ENCODE results near the gene RENBP.

The RENBP gene

DNA sequence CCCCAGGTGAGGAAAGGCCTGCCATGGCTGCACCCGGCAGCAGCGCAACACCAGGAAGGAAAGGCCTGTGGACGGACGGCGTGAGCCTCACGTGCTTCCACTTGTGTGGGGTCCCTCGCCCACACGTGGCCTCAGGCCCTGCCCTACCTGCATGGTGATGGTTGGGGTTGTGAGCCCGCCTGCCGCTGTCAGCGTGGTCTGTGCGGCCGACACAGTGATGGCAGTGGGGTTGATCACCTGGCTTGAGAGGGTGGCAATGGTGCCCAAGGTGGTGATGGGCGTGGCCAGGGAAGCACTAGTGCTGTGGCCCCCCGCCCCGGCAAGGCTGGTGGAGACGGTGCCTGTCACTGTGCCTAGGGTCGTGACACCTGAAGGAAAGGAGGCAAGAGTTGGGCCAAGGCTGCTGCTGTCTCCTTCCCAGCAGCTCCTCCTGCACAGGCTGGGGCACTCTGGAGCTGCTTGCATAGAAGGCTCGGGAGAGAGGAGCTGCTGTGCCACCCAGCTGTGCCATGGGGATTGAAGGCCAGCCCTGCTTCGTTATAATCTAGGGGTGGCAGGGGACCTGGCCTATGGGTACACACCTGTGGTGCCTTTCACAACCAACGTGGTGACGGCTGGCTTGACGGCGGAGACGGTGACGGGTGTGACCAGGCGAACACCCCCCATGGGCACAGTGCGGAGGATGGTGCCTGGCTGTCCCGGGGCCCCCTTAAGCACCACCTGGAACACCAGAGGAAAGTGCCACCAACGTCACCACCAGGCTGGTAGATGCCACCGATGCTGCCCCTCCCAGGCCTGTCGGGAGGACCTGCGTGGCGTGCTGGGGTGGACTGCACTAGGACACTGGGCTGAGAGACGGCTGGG is 11.8 kb upstream of the RENBP start:
- Histone ChIP-seq H3K9me3 (ENCODE audit: control extremely low read depth in 1 of 5, control insufficient read depth in 4 of 5, insufficient read depth in 2 of 5, low read depth in 1 of 5, low read length in 4 of 5) (no peaks in the 10 kb centered on the region), H3K4me1 (ENCODE audit: control extremely low read depth in 1 of 4, control insufficient read depth in 4 of 4, insufficient read depth in 4 of 4, low read length in 3 of 4) (peaks cover 0 to 3% (median 0%) of the 10 kb centered on the region in 4 experiments), H3K4me3 (ENCODE audit: control insufficient read depth in 1 of 7, extremely low read depth in 1 of 7, insufficient read depth in 4 of 7, low read depth in 2 of 7, low read length in 6 of 7) (no peak overlapping the region), H3K27ac (ENCODE audit: insufficient read depth in 1 of 2, low read depth in 1 of 2, low read length in 2 of 2, poor library complexity in 1 of 2, severe bottlenecking in 2 of 2) (no peak overlapping the region), H3K27me3 (replicated peaks in 2 of 5; ENCODE audit: control insufficient read depth in 4 of 5, insufficient read depth in 5 of 5, low read length in 4 of 5) (peaks cover 0 to 7% (median 0%) of the 10 kb centered on the region in 5 experiments), H3K36me3 (ENCODE audit: control insufficient read depth in 4 of 4, insufficient read depth in 4 of 4, low read length in 3 of 4) (peaks cover 10 to 99% (median 57%) of the 10 kb centered on the region in 4 experiments)
- DNase-seq = no peak
- ChIA-PET POLR2A (no interaction called here), CTCF (interaction anchor here (0.8 to 1.8 kb wide), 2 partner anchors 12 to 31 kb away, joined by 5 to 6 read pairs; no protein-coding TSS in a partner anchor)
- WGBS (ENCODE audit: insufficient coverage) = 97% methylated on average over 33 of the region's 35 CpGs

DNA sequence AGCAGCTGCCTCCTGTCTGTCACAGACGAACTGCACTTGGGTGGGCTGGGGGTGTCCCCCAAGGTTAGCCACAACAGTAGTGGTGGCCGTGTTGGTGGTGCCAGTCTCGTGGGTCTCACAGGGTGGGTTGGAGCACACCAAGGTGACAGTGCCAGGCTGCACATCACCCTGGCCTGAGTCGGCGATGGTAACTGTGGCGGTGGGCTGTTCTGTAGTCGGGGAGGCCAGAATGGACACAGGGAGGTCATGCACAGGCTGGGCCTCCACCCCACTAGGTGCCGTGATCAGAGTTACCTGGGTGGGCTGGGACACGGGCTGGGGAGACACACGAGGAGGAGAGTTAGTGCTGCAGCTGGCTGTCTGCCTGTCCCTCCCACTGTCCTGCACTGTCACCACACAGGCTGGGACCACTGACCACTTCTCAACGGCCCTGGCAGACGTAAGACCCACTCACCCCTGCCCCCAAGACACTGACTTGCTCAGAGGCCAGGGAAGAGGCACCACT is 10.8 kb upstream of the RENBP start:
- H3K4me3 ChIP-seq (ENCODE audit: control insufficient read depth in 1 of 7, extremely low read depth in 1 of 7, insufficient read depth in 4 of 7, low read depth in 2 of 7, low read length in 6 of 7) = no peak overlapping the region
- no peak for DNase-seq
- H3K4me1 ChIP-seq (ENCODE audit: control extremely low read depth in 1 of 4, control insufficient read depth in 4 of 4, insufficient read depth in 4 of 4, low read length in 3 of 4) = peaks cover 0 to 5% (median under 1%) of the 10 kb centered on the region in 4 experiments
- ChIA-PET POLR2A (interaction anchor here (0.7 kb wide), 1 partner anchor 32 kb away, joined by 5 read pairs; no protein-coding TSS in a partner anchor), CTCF (interaction anchor here (0.5 to 1.8 kb wide), 2 partner anchors 13 to 38 kb away, joined by 3 to 6 read pairs; no protein-coding TSS in a partner anchor)
- H3K36me3 ChIP-seq (ENCODE audit: control insufficient read depth in 4 of 4, insufficient read depth in 4 of 4, low read length in 3 of 4) = peaks cover 10 to 99% (median 58%) of the 10 kb centered on the region in 4 experiments
- H3K27ac ChIP-seq (ENCODE audit: insufficient read depth in 1 of 2, low read depth in 1 of 2, low read length in 2 of 2, poor library complexity in 1 of 2, severe bottlenecking in 2 of 2) = no peak overlapping the region
- no peaks in the 10 kb centered on the region for H3K9me3 ChIP-seq (ENCODE audit: control extremely low read depth in 1 of 5, control insufficient read depth in 4 of 5, insufficient read depth in 2 of 5, low read depth in 1 of 5, low read length in 4 of 5)
- WGBS (ENCODE audit: insufficient coverage) = 91% methylated on average over 12 of the region's 12 CpGs
- H3K27me3 ChIP-seq (replicated peaks in 2 of 5; ENCODE audit: control insufficient read depth in 4 of 5, insufficient read depth in 5 of 5, low read length in 4 of 5) = peaks cover 0 to 7% (median 0%) of the 10 kb centered on the region in 5 experiments

DNA sequence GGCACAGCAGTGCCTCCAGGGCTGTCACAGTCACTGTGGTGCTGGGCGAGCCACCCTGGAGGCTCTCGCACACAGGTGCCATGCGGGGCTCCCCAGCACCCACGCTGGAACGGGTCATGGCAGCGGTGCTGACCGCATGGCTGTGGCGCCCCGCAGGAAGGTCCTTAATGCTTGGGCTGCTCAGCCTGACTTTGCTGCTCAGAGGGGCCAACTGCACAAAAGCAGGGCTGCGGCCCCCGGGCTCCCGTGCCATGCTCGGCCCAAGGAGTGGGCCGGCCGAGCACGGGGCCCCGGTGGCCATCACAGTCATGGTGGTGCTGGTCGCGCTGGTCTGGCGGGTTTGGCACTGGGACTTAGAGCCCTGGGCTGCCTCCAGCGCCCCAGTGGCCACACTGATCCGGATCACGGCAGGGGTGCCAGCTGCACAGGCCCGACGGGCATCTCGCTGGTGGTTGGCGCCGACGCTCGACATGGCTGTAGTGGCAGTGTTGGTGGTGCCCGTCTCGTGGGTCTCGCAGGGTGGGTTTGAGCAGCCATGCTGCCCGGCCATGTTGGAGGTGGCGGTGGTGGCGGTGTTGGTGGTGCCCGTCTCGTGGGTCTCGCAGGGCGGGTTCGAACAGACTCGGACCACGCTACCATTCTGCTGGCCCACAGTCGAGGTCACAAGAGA is 10.2 kb upstream of the RENBP start:
- WGBS (ENCODE audit: insufficient coverage) = 97% methylated on average over 39 of the region's 44 CpGs
- ChIA-PET CTCF (interaction anchor here (0.5 to 1.8 kb wide), 2 partner anchors 14 to 38 kb away, joined by 3 to 6 read pairs; no protein-coding TSS in a partner anchor), POLR2A (interaction anchor here (0.7 kb wide), 1 partner anchor 32 kb away, joined by 5 read pairs; no protein-coding TSS in a partner anchor)
- Histone ChIP-seq H3K27me3 (replicated peaks in 2 of 5; ENCODE audit: control insufficient read depth in 4 of 5, insufficient read depth in 5 of 5, low read length in 4 of 5) (peaks cover 0 to 7% (median 0%) of the 10 kb centered on the region in 5 experiments), H3K4me3 (ENCODE audit: control insufficient read depth in 1 of 7, extremely low read depth in 1 of 7, insufficient read depth in 4 of 7, low read depth in 2 of 7, low read length in 6 of 7) (no peak overlapping the region), H3K9me3 (ENCODE audit: control extremely low read depth in 1 of 5, control insufficient read depth in 4 of 5, insufficient read depth in 2 of 5, low read depth in 1 of 5, low read length in 4 of 5) (no peaks in the 10 kb centered on the region), H3K4me1 (ENCODE audit: control extremely low read depth in 1 of 4, control insufficient read depth in 4 of 4, insufficient read depth in 4 of 4, low read length in 3 of 4) (peaks cover 0 to 11% (median 6%) of the 10 kb centered on the region in 4 experiments), H3K36me3 (ENCODE audit: control insufficient read depth in 4 of 4, insufficient read depth in 4 of 4, low read length in 3 of 4) (peaks cover 10 to 99% (median 60%) of the 10 kb centered on the region in 4 experiments), H3K27ac (ENCODE audit: insufficient read depth in 1 of 2, low read depth in 1 of 2, low read length in 2 of 2, poor library complexity in 1 of 2, severe bottlenecking in 2 of 2) (no peak overlapping the region)
- DNase-seq = no peak

DNA sequence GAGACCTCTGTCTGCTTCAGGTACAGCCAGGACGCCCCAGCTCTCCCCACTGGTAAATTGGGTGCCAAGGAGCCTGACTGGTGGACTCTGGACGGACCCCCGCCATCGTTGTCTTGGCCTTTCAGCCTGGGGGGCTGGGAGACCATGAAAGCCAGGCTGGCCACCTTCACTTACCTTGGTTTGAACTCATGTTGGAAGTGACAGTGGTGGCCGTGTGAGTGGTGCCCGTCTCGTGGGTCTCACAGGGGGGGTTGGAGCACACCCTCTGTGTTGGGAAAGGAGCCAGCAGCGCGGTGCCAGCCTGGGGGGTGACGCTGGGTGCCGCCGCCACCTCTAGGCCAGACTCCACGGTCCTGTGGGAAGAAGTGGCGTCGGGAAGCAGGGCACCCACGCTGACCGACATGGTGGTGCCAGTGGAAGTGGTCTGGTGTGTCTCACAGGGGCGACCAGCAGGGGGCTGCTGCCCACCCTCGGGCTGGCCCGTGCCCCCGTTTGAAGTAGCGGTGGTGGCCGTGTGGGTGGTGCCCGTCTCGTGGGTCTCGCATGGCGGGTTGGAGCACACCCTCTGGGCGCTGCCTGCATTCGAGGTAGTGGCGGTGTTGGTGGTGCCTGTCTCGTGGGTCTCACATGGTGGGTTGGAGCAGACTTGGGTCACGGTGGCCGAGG is 9.6 kb upstream of the RENBP start:
- peak in 2 of 3 donors; percentile 38 to 58 for DNase-seq
- Histone ChIP-seq H3K27ac (ENCODE audit: insufficient read depth in 1 of 2, low read depth in 1 of 2, low read length in 2 of 2, poor library complexity in 1 of 2, severe bottlenecking in 2 of 2) (no peak overlapping the region), H3K36me3 (ENCODE audit: control insufficient read depth in 4 of 4, insufficient read depth in 4 of 4, low read length in 3 of 4) (peaks cover 8 to 99% (median 57%) of the 10 kb centered on the region in 4 experiments), H3K9me3 (ENCODE audit: control extremely low read depth in 1 of 5, control insufficient read depth in 4 of 5, insufficient read depth in 2 of 5, low read depth in 1 of 5, low read length in 4 of 5) (no peaks in the 10 kb centered on the region), H3K4me1 (ENCODE audit: control extremely low read depth in 1 of 4, control insufficient read depth in 4 of 4, insufficient read depth in 4 of 4, low read length in 3 of 4) (peaks cover 0 to 17% (median 12%) of the 10 kb centered on the region in 4 experiments), H3K27me3 (replicated peaks in 2 of 5; ENCODE audit: control insufficient read depth in 4 of 5, insufficient read depth in 5 of 5, low read length in 4 of 5) (peaks cover 0 to 7% (median 0%) of the 10 kb centered on the region in 5 experiments), H3K4me3 (ENCODE audit: control insufficient read depth in 1 of 7, extremely low read depth in 1 of 7, insufficient read depth in 4 of 7, low read depth in 2 of 7, low read length in 6 of 7) (no peak overlapping the region)
- WGBS (ENCODE audit: insufficient coverage) = 83% methylated on average over 28 of the region's 33 CpGs
- CTCF ChIA-PET = interaction anchor here (0.9 to 18.9 kb wide), 5 partner anchors 10 to 59 kb away, joined by 3 to 482 read pairs (median 5); partner anchors contain the start of genes ARHGAP4, NAA10 and RENBP
- POLR2A ChIA-PET = no interaction called here

DNA sequence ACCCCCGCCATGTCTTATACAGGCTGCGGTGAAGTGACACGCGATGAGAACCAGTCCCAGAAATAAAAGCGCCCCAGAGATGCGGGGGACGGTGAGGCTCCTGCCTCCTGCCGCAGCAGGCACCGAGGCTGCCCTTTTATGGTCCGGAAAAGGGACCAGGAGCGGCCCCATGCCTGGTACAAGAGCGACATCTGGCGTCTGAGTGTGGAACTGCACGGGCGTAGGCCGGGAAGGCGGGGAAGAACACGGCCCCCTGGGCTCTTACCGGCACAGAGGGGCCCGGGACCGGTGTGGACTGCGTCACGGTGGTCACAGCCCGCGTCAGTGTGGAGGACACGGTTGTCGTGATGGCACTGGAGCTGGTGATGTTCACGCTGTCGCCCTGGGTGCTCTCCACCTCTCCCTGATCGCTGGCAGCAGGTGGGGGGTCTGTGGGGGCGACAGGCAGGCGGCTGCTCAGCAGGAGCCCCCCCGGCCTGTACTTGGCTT is 8.9 kb upstream of the RENBP start:
- Histone ChIP-seq H3K9me3 (ENCODE audit: control extremely low read depth in 1 of 5, control insufficient read depth in 4 of 5, insufficient read depth in 2 of 5, low read depth in 1 of 5, low read length in 4 of 5) (no peaks in the 10 kb centered on the region), H3K36me3 (ENCODE audit: control insufficient read depth in 4 of 4, insufficient read depth in 4 of 4, low read length in 3 of 4) (peaks cover 3 to 98% (median 51%) of the 10 kb centered on the region in 4 experiments), H3K4me3 (ENCODE audit: control insufficient read depth in 1 of 7, extremely low read depth in 1 of 7, insufficient read depth in 4 of 7, low read depth in 2 of 7, low read length in 6 of 7) (no peak overlapping the region), H3K27me3 (replicated peaks in 2 of 5; ENCODE audit: control insufficient read depth in 4 of 5, insufficient read depth in 5 of 5, low read length in 4 of 5) (peaks cover 0 to 7% (median 0%) of the 10 kb centered on the region in 5 experiments), H3K4me1 (ENCODE audit: control extremely low read depth in 1 of 4, control insufficient read depth in 4 of 4, insufficient read depth in 4 of 4, low read length in 3 of 4) (peaks cover 0 to 23% (median 19%) of the 10 kb centered on the region in 4 experiments), H3K27ac (ENCODE audit: insufficient read depth in 1 of 2, low read depth in 1 of 2, low read length in 2 of 2, poor library complexity in 1 of 2, severe bottlenecking in 2 of 2) (no peak overlapping the region)
- CTCF ChIA-PET = interaction anchor here (0.7 to 18.9 kb wide), 9 partner anchors 8 to 188 kb away, joined by 3 to 482 read pairs (median 4); partner anchors contain the start of genes ARHGAP4, NAA10 and RENBP
- 29% methylated on average over 26 of the region's 33 CpGs for WGBS (ENCODE audit: insufficient coverage)
- POLR2A ChIA-PET = no interaction called here
- peak in 2 of 3 donors; percentile 71 to 79 for DNase-seq

DNA sequence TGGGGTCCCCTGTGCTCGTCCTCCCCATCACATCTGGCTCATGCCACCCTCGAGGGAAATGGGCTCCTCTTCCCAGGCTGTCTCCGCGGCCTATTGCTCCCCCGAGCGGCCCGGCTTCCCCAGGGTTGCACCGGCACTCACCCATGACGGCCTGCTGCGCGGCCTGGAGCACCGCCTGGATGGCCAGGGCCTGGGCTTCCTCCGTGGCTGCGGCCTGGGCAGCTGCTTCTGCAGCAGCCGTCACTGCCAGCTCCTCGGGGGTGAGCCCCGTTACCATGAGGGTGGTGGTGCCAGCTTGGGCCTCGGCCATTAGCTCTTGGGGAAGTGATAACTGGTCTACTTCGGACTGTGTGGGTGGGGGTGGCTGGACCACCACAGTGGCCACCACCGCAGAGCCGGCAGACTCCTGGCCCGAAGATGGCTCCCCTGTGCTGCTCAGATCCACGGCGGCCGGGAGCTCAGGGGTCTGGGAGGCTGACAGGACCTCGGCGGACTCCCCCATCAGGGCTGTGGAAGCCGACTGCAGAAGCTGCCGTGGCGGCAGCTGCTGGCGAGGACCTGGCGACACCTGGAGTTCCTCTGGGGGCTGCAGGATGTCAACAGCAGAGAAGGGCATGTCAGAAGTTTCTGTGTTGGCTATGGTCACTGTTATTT is 8.1 kb upstream of the RENBP start:
- H3K4me1 ChIP-seq (ENCODE audit: control extremely low read depth in 1 of 4, control insufficient read depth in 4 of 4, insufficient read depth in 4 of 4, low read length in 3 of 4) = peaks cover 0 to 28% (median 27%) of the 10 kb centered on the region in 4 experiments
- POLR2A ChIA-PET = no interaction called here
- no peak for DNase-seq
- H3K9me3 ChIP-seq (ENCODE audit: control extremely low read depth in 1 of 5, control insufficient read depth in 4 of 5, insufficient read depth in 2 of 5, low read depth in 1 of 5, low read length in 4 of 5) = no peaks in the 10 kb centered on the region
- CTCF ChIA-PET = interaction anchor here (0.5 to 18.9 kb wide), 10 partner anchors 9 to 189 kb away, joined by 3 to 482 read pairs (median 4); partner anchors contain the start of genes ARHGAP4 and NAA10
- H3K4me3 ChIP-seq (ENCODE audit: control insufficient read depth in 1 of 7, extremely low read depth in 1 of 7, insufficient read depth in 4 of 7, low read depth in 2 of 7, low read length in 6 of 7) = no peak overlapping the region
- 95% methylated on average over 31 of the region's 32 CpGs for WGBS (ENCODE audit: insufficient coverage)
- peaks cover 3 to 95% (median 47%) of the 10 kb centered on the region in 4 experiments for H3K36me3 ChIP-seq (ENCODE audit: control insufficient read depth in 4 of 4, insufficient read depth in 4 of 4, low read length in 3 of 4)
- H3K27ac ChIP-seq (ENCODE audit: insufficient read depth in 1 of 2, low read depth in 1 of 2, low read length in 2 of 2, poor library complexity in 1 of 2, severe bottlenecking in 2 of 2) = no peak overlapping the region
- peaks cover 0 to 7% (median 0%) of the 10 kb centered on the region in 5 experiments for H3K27me3 ChIP-seq (replicated peaks in 2 of 5; ENCODE audit: control insufficient read depth in 4 of 5, insufficient read depth in 5 of 5, low read length in 4 of 5)
